PC-9 (cell line): ENCODE results near the gene GPX3.

ENCODE experiments used
- EZH2 ChIP-seq: fragments of 200-600 bp; sonication (generic); IDR thresholded peaks from 2 replicates; pipeline ENCODE4 v1.8.0; 2017; ENCODE audit warnings: antibody characterized with exemption, low read depth
- TF ChIP-seq, protein P1 (sequence below): fragments of 200-600 bp; sonication (generic); conservative IDR thresholded peaks from 2 replicates; pipeline ENCODE4 v1.6.1; 2017; ENCODE audit warnings: mixed run types, antibody characterized with exemption, mild to moderate bottlenecking, moderate library complexity

DNA sequence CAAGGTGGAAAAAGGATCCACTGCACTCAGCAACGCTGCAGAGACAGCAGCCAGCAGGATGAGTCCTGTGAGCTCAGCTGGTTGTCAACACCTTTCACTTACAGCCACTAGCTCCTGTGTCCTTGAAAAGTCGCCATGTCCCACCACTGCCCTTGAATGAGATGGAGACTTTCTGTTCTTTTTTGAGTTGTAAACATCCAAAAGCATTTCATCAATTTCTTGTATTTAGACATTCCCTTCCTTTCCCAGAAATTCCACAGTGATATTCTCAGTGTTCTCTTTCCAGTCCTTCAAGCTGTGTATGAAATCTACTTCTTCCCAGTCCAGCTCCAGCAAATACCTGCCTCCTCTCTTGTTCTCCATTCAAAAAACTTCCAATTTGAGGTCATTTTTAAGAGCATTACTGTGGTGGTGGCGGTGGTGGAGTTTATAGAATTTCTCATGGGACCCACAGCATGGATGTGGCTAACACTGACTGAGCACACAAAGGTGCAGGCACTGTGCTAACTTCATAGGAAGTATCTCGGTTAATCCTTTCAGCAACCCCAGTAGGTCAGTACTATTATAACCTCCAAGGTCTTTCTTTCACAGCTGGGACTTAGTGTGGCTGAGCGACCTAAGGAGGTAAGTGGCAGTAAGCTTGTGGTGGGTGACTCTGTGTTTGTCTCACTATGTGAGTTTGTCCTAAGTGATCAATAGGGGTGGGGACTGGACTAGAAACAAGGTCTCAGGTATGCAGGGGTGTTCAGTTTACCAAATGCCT, 15.0 kb upstream of the GPX3 start:
- no peak for TF ChIP-seq EZH2
- TF ChIP-seq, protein P1, sequence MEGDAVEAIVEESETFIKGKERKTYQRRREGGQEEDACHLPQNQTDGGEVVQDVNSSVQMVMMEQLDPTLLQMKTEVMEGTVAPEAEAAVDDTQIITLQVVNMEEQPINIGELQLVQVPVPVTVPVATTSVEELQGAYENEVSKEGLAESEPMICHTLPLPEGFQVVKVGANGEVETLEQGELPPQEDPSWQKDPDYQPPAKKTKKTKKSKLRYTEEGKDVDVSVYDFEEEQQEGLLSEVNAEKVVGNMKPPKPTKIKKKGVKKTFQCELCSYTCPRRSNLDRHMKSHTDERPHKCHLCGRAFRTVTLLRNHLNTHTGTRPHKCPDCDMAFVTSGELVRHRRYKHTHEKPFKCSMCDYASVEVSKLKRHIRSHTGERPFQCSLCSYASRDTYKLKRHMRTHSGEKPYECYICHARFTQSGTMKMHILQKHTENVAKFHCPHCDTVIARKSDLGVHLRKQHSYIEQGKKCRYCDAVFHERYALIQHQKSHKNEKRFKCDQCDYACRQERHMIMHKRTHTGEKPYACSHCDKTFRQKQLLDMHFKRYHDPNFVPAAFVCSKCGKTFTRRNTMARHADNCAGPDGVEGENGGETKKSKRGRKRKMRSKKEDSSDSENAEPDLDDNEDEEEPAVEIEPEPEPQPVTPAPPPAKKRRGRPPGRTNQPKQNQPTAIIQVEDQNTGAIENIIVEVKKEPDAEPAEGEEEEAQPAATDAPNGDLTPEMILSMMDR = no peak
